Upper lobe of right lung (tissue), 1 donor: Measurements from ENCODE around the gene ZNF761. TPM values are rescaled to one million over a fixed set of nuclear protein-coding genes. Genes with fewer than 3 reads are reported as not detected.
A peak's percentile ranks its signal among the peaks of the same experiment; 100 is the strongest.
"Not testable (repeated sequence)": the region's sequence is repeated elsewhere in the genome, so short reads cannot be mapped to it uniquely, and the experiment has no call there.

Experiments used
- ATAC-seq: fragments of 200-7000 bp; cut with Tn5 transposase; one replicate; pipeline ENCODE4 v1.9.1; 2020; ENCODE audit warnings: mild to moderate bottlenecking, moderate library complexity
- DNase-seq: peaks from one replicate; pipeline ENCODE4 v3.0.0-alpha.2; 2020
- H3K27ac ChIP-seq: fragments of 200-600 bp; one replicate; pipeline ENCODE4 v1.8.0; 2022
- H3K27me3 ChIP-seq: fragments of 200-600 bp; one replicate; pipeline ENCODE4 v1.8.0; 2022; ENCODE audit warnings: mild to moderate bottlenecking
- H3K36me3 ChIP-seq: fragments of 200-600 bp; one replicate; pipeline ENCODE4 v1.8.0; 2022
- H3K4me1 ChIP-seq: fragments of 200-600 bp; one replicate; pipeline ENCODE4 v1.8.0; 2022
- H3K4me3 ChIP-seq: fragments of 200-600 bp; one replicate; pipeline ENCODE4 v1.8.0; 2022; ENCODE audit warnings: mild to moderate bottlenecking
- H3K9me3 ChIP-seq: fragments of 200-600 bp; one replicate; pipeline ENCODE4 v1.8.0; 2022
- CTCF ChIP-seq: fragments of 200-600 bp; IDR thresholded peaks from one replicate; pipeline ENCODE4 v1.8.0; 2022; ENCODE audit warnings: antibody characterized with exemption
- intact Hi-C: fragments of 100-400 bp; cut with DNase I; formaldehyde crosslinking; loops from one replicate; pipeline ENCODE4 v1.11.0; 2022
- total RNA-seq: library from RNA; stranded (reverse); fragmentation: NEBNext Ultra II Directional; extraction: Animal tissue kit (Norgen Biotek cat#: 25700); gene quantifications from one replicate; pipeline ENCODE4 v1.2.1, GENCODE V29; 2021
- donor health status: DM: no; HTN: yes; CAD: no; lungs with severe emphysema.

The ZNF761 gene
- total RNA-seq, 1 donor from 2014 or later = 12.1 TPM

- Histone ChIP-seq H3K4me1 (no peaks in the 10 kb centered on the region), H3K27me3 (no peaks in the 10 kb centered on the region), H3K36me3 (peaks cover 34% of the 10 kb centered on the region), H3K4me3 (no peak overlapping the region), H3K9me3 (peaks cover 14% of the 10 kb centered on the region), H3K27ac (no peak overlapping the region)
- no peak for DNase-seq
- no peak for TF ChIP-seq CTCF
- ATAC-seq = no peak
- intact Hi-C loops = no loop called here
Observed at GRCh38 chr19:53492153-53492552, 60.4 kb downstream of the ZNF761 start.

- H3K4me3 ChIP-seq, DNase-seq, H3K9me3 ChIP-seq, H3K27ac ChIP-seq, H3K27me3 ChIP-seq, H3K4me1 ChIP-seq, intact Hi-C loops, H3K36me3 ChIP-seq: not testable (repeated sequence)
- ATAC-seq = peak; percentile 46
Observed at GRCh38 chr19:53497311-53498023, 65.7 kb downstream of the ZNF761 start.

DNA sequence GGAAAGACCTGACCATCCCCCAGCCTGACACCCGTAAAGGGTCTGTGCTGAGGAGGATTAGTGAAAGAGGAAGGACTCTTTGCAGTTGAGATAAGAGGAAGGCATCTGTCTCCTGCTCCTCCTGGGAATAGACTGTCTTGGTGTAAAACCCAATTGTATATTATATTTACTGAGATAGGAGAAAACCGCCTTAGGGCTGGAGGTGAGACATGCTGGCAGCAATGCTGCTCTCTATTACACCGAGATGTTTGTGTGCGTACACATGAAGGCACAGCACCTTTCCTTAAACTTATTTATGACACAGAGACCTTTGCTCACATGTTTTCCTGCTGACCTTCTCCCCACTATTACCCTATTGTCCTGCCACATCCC is 66.2 kb downstream of the ZNF761 start:
- H3K27me3 ChIP-seq, H3K4me1 ChIP-seq, H3K9me3 ChIP-seq, H3K4me3 ChIP-seq, ATAC-seq, DNase-seq, intact Hi-C loops, H3K36me3 ChIP-seq, H3K27ac ChIP-seq: not testable (repeated sequence)

GRCh38 chr19:53503151-53503550 is 71.4 kb downstream of the ZNF761 start:
- H3K36me3 ChIP-seq, H3K27ac ChIP-seq, H3K9me3 ChIP-seq, H3K27me3 ChIP-seq, H3K4me1 ChIP-seq, DNase-seq, intact Hi-C loops, ATAC-seq, H3K4me3 ChIP-seq: not testable (repeated sequence)

GRCh38 chr19:53503671-53504364 is 72.0 kb downstream of the ZNF761 start:
- DNase-seq = not testable (repeated sequence)
- peak; percentile 46 for ATAC-seq

DNA sequence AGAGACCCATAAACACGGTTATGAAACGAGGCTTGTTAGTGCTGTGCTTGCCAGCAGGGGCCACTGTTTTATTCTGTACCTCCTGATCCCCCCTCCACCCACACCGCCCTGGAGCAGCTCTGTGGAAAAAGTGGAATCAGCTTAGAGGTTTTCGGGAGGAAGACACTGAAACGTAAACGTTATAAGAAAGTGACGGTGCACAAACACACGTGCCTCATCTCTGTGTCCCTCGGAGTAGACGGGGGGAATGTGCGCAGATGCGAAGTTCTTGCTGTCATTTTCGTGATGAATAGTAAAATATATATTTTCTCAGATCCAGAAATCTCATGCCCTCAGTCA is 72.5 kb downstream of the ZNF761 start:
- ATAC-seq = peak; percentile 39
- H3K36me3 ChIP-seq, H3K4me1 ChIP-seq, H3K27me3 ChIP-seq, intact Hi-C loops, H3K9me3 ChIP-seq, DNase-seq: not testable (repeated sequence)
- Histone ChIP-seq H3K4me3 (peak overlapping the region; percentile 32), H3K27ac (peak overlapping the region; percentile 55)

More at GRCh38 chr19:53503671-53504364, 72.0 kb downstream of the ZNF761 start:
- H3K27ac ChIP-seq, intact Hi-C loops, H3K4me1 ChIP-seq, H3K36me3 ChIP-seq, H3K27me3 ChIP-seq, H3K9me3 ChIP-seq, H3K4me3 ChIP-seq: not testable (repeated sequence)

DNA sequence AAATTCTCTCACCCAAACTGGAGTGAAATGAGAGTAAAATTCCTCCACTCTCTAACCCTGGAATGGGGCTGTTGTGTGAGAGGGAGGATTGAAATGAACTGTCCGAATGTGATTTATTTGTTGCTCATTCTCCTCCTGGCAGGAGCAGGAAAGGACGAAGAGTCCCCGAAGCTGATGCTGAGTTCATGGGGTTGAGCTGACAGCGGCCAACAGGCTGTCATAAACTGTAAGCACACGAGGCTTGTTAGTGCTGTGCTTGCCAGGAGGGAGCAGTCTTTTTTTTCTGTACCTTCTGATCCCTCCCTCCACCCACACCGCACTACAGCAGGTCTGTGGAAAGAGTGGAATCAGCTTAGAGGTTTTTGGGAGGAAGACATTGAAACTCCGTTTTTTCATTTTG is 73.1 kb downstream of the ZNF761 start:
- DNase-seq (no peak), ATAC-seq (peak; percentile 57)
- Histone ChIP-seq H3K9me3 (no peaks in the 10 kb centered on the region), H3K27ac (peak overlapping the region; percentile 55), H3K4me1 (no peaks in the 10 kb centered on the region), H3K27me3 (peaks cover 3% of the 10 kb centered on the region), H3K36me3 (no peaks in the 10 kb centered on the region), H3K4me3 (peak overlapping the region; percentile 32)
- intact Hi-C loops = no loop called here
- TF ChIP-seq CTCF = no peak

DNA sequence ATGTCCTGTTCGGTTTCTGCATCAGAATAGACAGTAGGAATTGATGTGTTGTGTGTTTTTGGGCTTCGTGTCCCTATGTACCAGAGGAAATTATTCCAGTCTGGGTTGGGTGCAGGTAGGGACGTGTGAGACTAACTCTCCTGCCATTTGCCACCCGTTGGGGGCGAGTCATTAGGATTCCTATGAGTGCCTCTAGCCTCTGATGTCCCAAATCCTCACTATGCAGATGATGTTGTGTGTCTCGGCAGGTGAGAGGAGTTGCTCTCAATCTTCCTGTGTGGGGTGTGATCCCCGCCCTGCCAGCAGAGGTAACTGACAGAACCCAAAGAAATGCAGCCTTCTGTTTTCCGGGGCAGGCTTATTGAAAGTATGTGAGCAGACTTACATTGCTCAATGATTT is 74.9 kb downstream of the ZNF761 start:
- DNase-seq = no peak
- H3K9me3 ChIP-seq = no peaks in the 10 kb centered on the region
- H3K4me3 ChIP-seq = no peak overlapping the region
- H3K27ac ChIP-seq = no peak overlapping the region
- ATAC-seq = no peak
- peaks cover 3% of the 10 kb centered on the region for H3K27me3 ChIP-seq
- H3K4me1 ChIP-seq = no peaks in the 10 kb centered on the region
- TF ChIP-seq CTCF = no peak
- no peaks in the 10 kb centered on the region for H3K36me3 ChIP-seq
- intact Hi-C loops = no loop called here

Other genes starting within 250 kb of the ZNF761 start
- gene ZNF665, start 238.6 kb upstream of the ZNF761 start, total RNA-seq = 6.0 TPM
- 16.2 TPM for gene ZNF677, start 177.1 kb upstream of the ZNF761 start, total RNA-seq
- gene VN1R2, start 173.7 kb upstream of the ZNF761 start, total RNA-seq = not detected
- not detected for gene VN1R4, start 164.3 kb upstream of the ZNF761 start, total RNA-seq
- 7.8 TPM for gene ZNF845, start 98.2 kb upstream of the ZNF761 start, total RNA-seq
- gene ZNF525, start 66.3 kb upstream of the ZNF761 start, total RNA-seq = 9.4 TPM
- gene ZNF765, start 36.8 kb upstream of the ZNF761 start, total RNA-seq = 12.4 TPM
- 4.6 TPM for gene ZNF813, start 35.7 kb downstream of the ZNF761 start, total RNA-seq
- gene ZNF331, start 106.2 kb downstream of the ZNF761 start, total RNA-seq = 30.1 TPM
- not detected for gene DPRX, start 200.0 kb downstream of the ZNF761 start, total RNA-seq